Measurements from ENCODE around the gene DUSP28. TPM values are rescaled to one million over a fixed set of nuclear protein-coding genes. Genes with fewer than 3 reads are reported as not detected.
A peak's percentile ranks its signal among the peaks of the same experiment; 100 is the strongest.

The DUSP28 gene
- total and polyA plus RNA-seq, 10 of the 15 experiments (the other 5 are each of a cell fraction or from before 2014, with no cell fraction given): 2.5 to 12.5 (median 6.4) TPM

- TF ChIP-seq ZNF687 (IDR thresholded peaks at IDR 0.05): no peak
- peak; percentile 65 for TF ChIP-seq RELA (IDR thresholded peaks at IDR 0.05; ENCODE audit: borderline replicate concordance, partially characterized antibody)
- no peak for TF ChIP-seq KAT2A (conservative IDR thresholded peaks at IDR 0.05; ENCODE audit: control insufficient read depth, low read depth, low read length)
- no peak for TF ChIP-seq PBX3 (IDR thresholded peaks at IDR 0.05; ENCODE audit: insufficient replicate concordance, low read depth, low read length)
- TF ChIP-seq ZBTB11 (CRISPR knock-in tag; IDR thresholded peaks at IDR 0.05): no peak
- peak; percentile 63 for TF ChIP-seq CREB1 (IDR thresholded peaks at IDR 0.05; ENCODE audit: low read depth)
- TF ChIP-seq ZBTB4 (CRISPR knock-in tag; IDR thresholded peaks at IDR 0.05): no peak
- no peak for TF ChIP-seq CHD4 (IDR thresholded peaks at IDR 0.05)
- TF ChIP-seq STAT3 (IDR thresholded peaks at IDR 0.05; ENCODE audit: low read depth, low read length): no peak
- no peak for TF ChIP-seq SIX5 (IDR thresholded peaks at IDR 0.05; ENCODE audit: low read depth, low read length, severe bottlenecking)
- no peak for TF ChIP-seq ZSCAN29 (IDR thresholded peaks at IDR 0.05)
- TF ChIP-seq NR2F1 (conservative IDR thresholded peaks at IDR 0.05): no peak
- TF ChIP-seq, protein P1, sequence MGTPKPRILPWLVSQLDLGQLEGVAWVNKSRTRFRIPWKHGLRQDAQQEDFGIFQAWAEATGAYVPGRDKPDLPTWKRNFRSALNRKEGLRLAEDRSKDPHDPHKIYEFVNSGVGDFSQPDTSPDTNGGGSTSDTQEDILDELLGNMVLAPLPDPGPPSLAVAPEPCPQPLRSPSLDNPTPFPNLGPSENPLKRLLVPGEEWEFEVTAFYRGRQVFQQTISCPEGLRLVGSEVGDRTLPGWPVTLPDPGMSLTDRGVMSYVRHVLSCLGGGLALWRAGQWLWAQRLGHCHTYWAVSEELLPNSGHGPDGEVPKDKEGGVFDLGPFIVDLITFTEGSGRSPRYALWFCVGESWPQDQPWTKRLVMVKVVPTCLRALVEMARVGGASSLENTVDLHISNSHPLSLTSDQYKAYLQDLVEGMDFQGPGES (IDR thresholded peaks at IDR 0.05): no peak
- peak; percentile 21 for TF ChIP-seq SP1 (IDR thresholded peaks at IDR 0.05; ENCODE audit: low read depth, low read length)
- TF ChIP-seq ASH2L (IDR thresholded peaks at IDR 0.05; ENCODE audit: borderline replicate concordance, low read depth): no peak
- TF ChIP-seq BRCA1 (IDR thresholded peaks at IDR 0.05; ENCODE audit: low read depth, low read length): no peak
These were observed 46.4 kb upstream of the DUSP28 start (continued) for GRCh38 chr2:240513549-240514287.
